Measurements from ENCODE around the gene EEF1G.
"Not testable (repeated sequence)": the region's sequence is repeated elsewhere in the genome, so short reads cannot be mapped to it uniquely, and the experiment has no call there.

Gene EEF1G

GRCh38 chr11:62588966-62589637 lies 15.4 kb upstream of the EEF1G start:
- TF ChIP-seq EZH2phosphoT487 (IDR thresholded peaks at IDR 0.05; ENCODE audit: low read length) (no peak), CTCF (IDR thresholded peaks at IDR 0.05; ENCODE audit: low read length) (no peak), EZH2 (optimal IDR thresholded peaks at IDR 0.05; ENCODE audit: low read depth, low read length) (no peak)
- Histone ChIP-seq H3K27me3 (replicated peaks; ENCODE audit: insufficient read depth, low read length) (no peaks in the 10 kb centered on the region), H3F3A (ENCODE audit: insufficient read depth, low read length) (peaks cover 26% of the 10 kb centered on the region), H3K4me2 (ENCODE audit: low read depth, low read length) (no peak overlapping the region), H3K79me2 (ENCODE audit: low read length) (peaks cover 39% of the 10 kb centered on the region), H4K20me1 (ENCODE audit: insufficient read depth, low read length) (no peaks in the 10 kb centered on the region), H3K9ac (ENCODE audit: low read length) (no peak overlapping the region), H3K9me2 (replicated peaks; ENCODE audit: insufficient read depth, low read length) (no peaks in the 10 kb centered on the region), H3K9me3 (replicated peaks; ENCODE audit: insufficient read depth, low read length) (no peaks in the 10 kb centered on the region), H3K27ac (ENCODE audit: low read length) (no peak overlapping the region), H2AFZ (ENCODE audit: low read length) (no peak overlapping the region), H3K4me1 (ENCODE audit: low read length) (peaks cover 15% of the 10 kb centered on the region), H3K36me3 (replicated peaks; ENCODE audit: insufficient read depth, low read length) (0 out of 2 replicates have a peak, but pooled peaks cover 3% of the 10 kb centered on the region), H3K4me3 (ENCODE audit: low read length) (no peak overlapping the region)
- DNase-seq = no peak

GRCh38 chr11:62585356-62585755 lies 11.7 kb upstream of the EEF1G start:
- not testable (repeated sequence) for H2AFZ ChIP-seq (ENCODE audit: low read length); H3K27me3 ChIP-seq (replicated peaks; ENCODE audit: insufficient read depth, low read length); H3K27ac ChIP-seq (ENCODE audit: low read length); H3F3A ChIP-seq (ENCODE audit: insufficient read depth, low read length); H3K9me2 ChIP-seq (replicated peaks; ENCODE audit: insufficient read depth, low read length); DNase-seq; H3K4me3 ChIP-seq (ENCODE audit: low read length); H3K4me2 ChIP-seq (ENCODE audit: low read depth, low read length); H3K4me1 ChIP-seq (ENCODE audit: low read length); H3K36me3 ChIP-seq (replicated peaks; ENCODE audit: insufficient read depth, low read length); H4K20me1 ChIP-seq (ENCODE audit: insufficient read depth, low read length); H3K9me3 ChIP-seq (replicated peaks; ENCODE audit: insufficient read depth, low read length); H3K9ac ChIP-seq (ENCODE audit: low read length)
- H3K79me2 ChIP-seq (ENCODE audit: low read length) = peaks cover 41% of the 10 kb centered on the region

GRCh38 chr11:62581735-62582134 lies 8.0 kb upstream of the EEF1G start:
- H3K9me3 ChIP-seq (replicated peaks; ENCODE audit: insufficient read depth, low read length); H3K36me3 ChIP-seq (replicated peaks; ENCODE audit: insufficient read depth, low read length); H4K20me1 ChIP-seq (ENCODE audit: insufficient read depth, low read length); DNase-seq; H3F3A ChIP-seq (ENCODE audit: insufficient read depth, low read length); H3K27ac ChIP-seq (ENCODE audit: low read length); H3K9me2 ChIP-seq (replicated peaks; ENCODE audit: insufficient read depth, low read length); H3K4me1 ChIP-seq (ENCODE audit: low read length); H3K9ac ChIP-seq (ENCODE audit: low read length); H3K4me3 ChIP-seq (ENCODE audit: low read length); H3K4me2 ChIP-seq (ENCODE audit: low read depth, low read length); H3K27me3 ChIP-seq (replicated peaks; ENCODE audit: insufficient read depth, low read length); H2AFZ ChIP-seq (ENCODE audit: low read length): not testable (repeated sequence)
- peaks cover 20% of the 10 kb centered on the region for H3K79me2 ChIP-seq (ENCODE audit: low read length)

GRCh38 chr11:62580959-62581715 lies 7.4 kb upstream of the EEF1G start:
- H3K79me2 ChIP-seq (ENCODE audit: low read length) = peaks cover 17% of the 10 kb centered on the region
- no peaks in the 10 kb centered on the region for H4K20me1 ChIP-seq (ENCODE audit: insufficient read depth, low read length)
- H3K9ac ChIP-seq (ENCODE audit: low read length) = no peak overlapping the region
- no peaks in the 10 kb centered on the region for H3K36me3 ChIP-seq (replicated peaks; ENCODE audit: insufficient read depth, low read length)
- no peak for DNase-seq
- H3K9me3 ChIP-seq (replicated peaks; ENCODE audit: insufficient read depth, low read length) = no peaks in the 10 kb centered on the region
- H2AFZ ChIP-seq (ENCODE audit: low read length) = no peak overlapping the region
- H3K4me2 ChIP-seq (ENCODE audit: low read depth, low read length) = no peak overlapping the region
- H3K4me3 ChIP-seq (ENCODE audit: low read length) = no peak overlapping the region
- no peak for TF ChIP-seq EZH2 (optimal IDR thresholded peaks at IDR 0.05; ENCODE audit: low read depth, low read length)
- no peak for TF ChIP-seq CTCF (IDR thresholded peaks at IDR 0.05; ENCODE audit: low read length)
- TF ChIP-seq EZH2phosphoT487 (IDR thresholded peaks at IDR 0.05; ENCODE audit: low read length) = no peak
- H3K4me1 ChIP-seq (ENCODE audit: low read length) = no peaks in the 10 kb centered on the region
- H3K9me2 ChIP-seq (replicated peaks; ENCODE audit: insufficient read depth, low read length) = no peaks in the 10 kb centered on the region
- H3F3A ChIP-seq (ENCODE audit: insufficient read depth, low read length) = no peaks in the 10 kb centered on the region
- no peak overlapping the region for H3K27ac ChIP-seq (ENCODE audit: low read length)
- no peaks in the 10 kb centered on the region for H3K27me3 ChIP-seq (replicated peaks; ENCODE audit: insufficient read depth, low read length)
